HG02623 (cell line): ENCODE measurements around the gene ZEB2.
A peak's percentile ranks its signal among the peaks of the same experiment; 100 is the strongest.
"Not testable (repeated sequence)": the region's sequence is repeated elsewhere in the genome, so short reads cannot be mapped to it uniquely, and the experiment has no call there.

Experiments
- ATAC-seq: cut with Tn5 transposase; IDR thresholded peaks from one replicate; pipeline ENCODE4 v1.9.1; 2021; ENCODE audit warnings: moderate library complexity; ENCODE audit not compliant: unreplicated experiment

The ZEB2 gene

DNA sequence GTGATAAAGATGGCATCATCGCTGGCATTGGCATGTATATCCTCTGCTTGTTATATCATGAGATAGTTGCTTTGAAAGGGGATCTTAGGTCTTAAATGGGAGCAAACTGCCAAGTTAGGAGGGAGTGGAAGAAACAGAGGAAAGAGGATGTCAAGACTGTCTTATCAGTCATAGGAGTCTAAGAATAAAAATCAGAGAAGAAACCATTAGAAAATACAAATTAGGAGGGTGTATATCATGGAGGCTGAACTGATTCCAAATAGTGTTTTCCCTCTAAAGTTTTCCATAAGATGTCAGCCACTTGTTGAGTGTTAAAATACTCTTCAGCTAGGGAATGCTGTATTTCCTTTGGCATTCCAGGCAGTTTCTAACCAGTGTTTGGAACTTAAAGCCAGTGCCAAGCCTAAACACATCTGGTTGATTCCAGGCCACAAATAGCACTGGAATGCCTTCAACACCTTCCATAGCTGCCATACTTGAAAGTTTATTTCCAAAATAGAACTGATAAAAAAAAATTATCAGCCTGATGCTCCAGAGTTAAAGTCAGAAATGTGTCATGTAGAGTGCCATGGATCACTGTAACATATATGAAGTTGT, 129.4 kb downstream of the ZEB2 start:
- ATAC-seq: no peak

DNA sequence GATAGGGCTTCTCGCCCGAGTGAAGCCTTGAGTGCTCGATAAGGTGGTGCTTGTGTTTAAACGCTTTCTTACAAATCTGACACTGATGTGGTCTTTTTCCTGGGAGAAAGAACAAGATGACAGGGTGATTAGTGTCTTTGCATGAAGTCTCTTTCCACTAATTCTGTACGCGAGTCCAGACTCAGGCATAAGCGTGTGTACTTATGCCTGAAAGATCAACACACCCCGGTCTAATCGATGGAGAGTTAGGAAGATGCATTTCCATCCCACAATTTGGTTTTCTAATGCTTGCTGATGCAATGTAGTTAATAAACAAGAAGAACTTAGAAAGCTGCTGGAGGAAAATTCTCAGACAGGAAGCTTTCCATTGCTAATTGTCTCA, 130.0 kb downstream of the ZEB2 start:
- no peak for ATAC-seq

DNA sequence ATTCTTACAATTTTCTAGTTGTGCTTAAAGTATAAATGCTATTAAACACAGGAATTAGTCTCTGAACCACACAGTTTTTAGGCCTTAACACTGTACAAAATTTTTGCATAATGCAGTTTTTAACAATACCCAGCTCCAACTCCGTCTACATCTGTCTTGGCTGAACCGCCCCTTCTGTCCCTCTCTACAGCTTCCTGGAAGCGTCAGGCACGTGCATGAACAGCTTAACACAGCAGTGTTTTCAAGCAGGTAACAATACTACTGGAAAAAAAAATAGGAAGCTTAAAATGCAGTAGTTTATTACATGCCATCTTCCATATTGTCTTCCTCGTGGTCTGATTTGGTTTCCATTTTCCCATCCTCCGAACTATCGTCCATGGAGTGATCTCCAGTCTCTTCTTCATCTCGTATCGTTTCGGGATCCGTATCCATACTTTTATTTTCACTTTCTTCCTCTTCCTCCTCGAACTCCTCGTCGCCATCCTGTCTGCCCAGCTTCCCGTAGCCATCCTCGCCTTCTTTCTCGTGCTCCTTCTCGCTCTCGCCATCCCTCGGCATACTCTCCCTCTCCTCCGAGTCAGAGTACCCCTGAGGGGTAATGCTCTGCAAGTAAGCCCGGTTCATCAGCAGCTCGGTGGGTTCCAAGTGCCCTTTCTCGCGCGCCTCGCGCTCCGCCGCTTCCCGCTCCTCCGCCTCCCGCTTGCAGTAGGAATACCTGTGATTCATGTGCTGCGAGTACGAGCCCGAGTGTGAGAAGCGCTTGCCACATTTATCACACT, 130.6 kb downstream of the ZEB2 start:
- ATAC-seq: no peak

DNA sequence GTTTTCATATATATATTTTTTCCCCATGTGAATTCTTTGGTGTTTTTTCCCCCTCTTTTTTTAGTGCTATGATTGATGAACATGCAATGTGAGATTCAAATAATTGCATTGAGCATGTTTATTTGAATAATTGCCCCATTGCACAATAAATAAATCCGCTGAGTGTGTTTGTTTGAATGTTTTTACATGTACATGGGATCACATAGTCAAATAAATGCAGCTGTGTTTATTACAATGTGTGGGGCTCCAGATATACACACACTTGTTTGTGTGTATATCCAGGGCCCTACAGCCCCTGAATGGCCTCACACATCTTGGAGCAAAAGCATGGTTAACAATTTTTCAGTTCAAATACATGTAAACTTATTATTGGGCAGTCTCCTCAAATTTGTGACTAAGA, 134.5 kb downstream of the ZEB2 start:
- no peak for ATAC-seq

DNA sequence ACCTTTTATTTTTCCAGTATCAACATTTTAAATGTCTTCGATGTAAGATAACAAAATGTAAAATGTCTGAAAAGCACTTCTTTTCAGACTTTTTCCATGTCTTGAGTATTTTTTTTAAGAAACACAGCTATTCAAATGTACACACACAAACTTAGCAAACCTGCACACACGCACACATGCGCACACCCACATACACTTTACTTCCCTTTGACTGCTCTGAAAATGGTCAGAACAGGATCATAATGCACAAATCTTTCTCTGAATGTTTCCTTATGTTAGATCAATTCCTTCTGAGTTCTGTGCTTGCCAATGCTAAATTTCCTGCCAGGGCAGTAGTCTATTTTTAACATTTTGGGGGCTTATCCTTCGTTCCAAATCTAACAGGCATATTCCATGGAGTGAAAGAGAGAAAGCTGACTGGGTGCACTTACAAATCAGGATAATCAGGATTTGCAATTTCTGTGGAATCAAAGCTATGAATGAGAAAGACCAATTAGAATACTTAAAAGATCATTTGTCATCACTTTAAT, 136.3 kb downstream of the ZEB2 start:
- ATAC-seq: no peak

DNA sequence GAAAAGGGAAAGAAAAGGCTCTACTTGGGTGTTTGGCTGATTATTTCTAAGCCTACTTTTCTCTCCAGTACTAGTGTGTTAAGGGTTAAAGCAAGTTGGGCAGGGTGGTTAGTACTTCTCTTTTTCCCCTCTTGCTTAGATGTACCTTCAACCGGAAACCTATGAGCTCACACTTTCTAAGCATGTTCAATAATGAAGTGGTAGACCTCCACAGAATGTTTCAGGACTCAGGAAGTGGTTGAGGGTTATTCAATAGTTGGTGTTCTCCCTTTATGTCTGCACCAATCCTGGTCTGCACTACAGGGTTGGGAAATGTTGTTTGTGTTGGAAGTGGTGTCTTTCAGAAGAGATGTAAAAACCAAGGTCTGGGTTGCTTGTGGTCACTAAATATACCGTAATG, 137.1 kb downstream of the ZEB2 start:
- ATAC-seq: peak; percentile 99

DNA sequence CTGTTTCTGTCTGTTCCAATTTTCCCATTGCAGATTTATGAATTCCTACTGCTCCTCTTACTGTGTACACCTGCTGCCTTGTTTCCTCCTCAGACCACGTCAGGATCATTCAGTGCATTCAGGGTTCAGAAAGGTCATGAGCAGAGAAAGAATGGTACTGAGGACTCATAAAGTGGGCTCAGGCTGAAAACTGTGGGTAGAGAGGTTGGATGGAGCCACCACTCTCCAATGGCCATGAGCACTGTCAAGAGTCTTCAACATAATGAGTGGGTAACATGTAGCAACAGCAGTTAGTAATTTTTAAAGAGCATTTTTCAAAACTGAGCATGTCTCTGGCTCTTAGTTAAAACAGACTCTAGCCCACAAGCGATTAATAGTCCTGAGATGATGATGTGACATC, 138.2 kb downstream of the ZEB2 start:
- ATAC-seq: no peak

DNA sequence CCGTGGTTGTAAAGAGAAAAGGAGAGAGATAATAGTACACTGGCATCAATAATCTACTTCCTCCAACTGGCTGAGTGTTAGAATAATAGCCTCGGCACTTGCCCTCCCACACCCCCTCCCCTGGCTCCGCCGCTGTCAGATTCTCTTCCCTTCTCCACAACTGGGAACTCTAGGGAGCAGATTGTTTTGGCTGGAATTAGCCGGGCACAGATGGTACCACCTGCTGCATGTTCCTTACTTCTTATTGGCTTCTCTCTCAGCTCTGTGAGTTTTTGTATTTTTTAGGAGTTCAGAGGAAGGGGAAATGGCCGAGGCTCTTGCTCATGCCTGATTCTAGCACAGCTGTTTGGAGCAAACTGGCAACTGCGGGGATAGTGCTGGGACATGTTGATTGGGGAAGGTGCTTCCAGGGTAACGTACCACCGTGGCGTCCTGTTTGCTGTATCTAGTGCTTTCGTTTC, 140.0 kb downstream of the ZEB2 start:
- ATAC-seq: no peak

DNA sequence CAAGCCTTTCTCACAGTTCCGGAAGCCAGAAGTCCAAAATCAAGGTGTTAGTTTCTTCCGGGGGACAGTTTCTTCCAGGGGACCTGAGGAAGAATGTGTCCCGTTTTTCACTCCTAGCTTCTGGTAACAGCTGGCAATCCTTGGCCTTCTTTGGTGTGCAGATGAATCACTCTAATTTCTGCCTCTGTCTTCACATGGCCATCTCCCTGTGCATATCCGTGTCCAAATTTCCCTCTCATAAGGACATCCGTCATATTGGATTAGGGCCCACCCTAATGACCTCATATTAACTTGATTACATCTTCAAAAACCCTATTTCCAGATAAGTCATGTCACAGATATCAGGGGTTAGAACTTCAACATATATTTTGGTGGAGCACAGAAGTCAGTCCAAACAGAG, 141.4 kb downstream of the ZEB2 start:
- ATAC-seq: no peak

DNA sequence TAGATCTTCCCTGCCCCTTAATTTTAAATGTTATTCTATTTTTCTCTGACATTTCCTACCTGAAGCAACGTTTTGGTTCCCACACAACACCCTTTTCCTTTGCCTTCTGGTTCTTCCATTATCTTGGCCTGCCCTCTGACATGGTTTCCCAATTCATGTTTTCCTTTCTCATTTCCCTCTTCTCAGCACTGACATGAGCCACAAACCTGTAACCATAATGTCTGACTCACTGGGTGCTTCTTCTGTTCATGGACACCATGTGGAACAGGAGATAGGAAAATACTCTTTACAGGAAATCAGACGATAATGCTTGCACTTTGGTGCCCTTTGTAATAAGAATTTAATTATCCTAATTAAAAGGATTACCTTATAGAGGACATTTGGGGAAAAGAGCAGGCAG, 142.0 kb downstream of the ZEB2 start:
- ATAC-seq: no peak

DNA sequence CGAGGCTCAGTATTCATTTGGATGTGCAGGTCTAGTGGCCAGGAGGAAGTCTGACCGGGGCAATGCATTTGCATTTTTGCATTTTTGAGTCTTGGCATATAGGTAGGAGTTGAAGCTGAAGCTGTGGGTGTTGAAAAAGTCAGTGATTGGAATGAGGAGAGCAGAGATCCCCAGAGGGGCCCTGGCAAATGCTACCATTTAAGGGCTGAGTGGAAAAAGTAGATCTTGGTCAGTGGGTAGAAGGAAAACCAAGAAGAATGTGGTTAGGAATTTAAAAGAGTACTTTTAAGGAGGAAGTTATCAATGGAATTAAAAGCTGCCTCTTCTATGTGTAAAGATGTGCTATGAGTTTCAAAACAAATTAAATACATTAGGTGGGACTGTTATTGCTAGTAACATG, 143.0 kb downstream of the ZEB2 start:
- no peak for ATAC-seq

DNA sequence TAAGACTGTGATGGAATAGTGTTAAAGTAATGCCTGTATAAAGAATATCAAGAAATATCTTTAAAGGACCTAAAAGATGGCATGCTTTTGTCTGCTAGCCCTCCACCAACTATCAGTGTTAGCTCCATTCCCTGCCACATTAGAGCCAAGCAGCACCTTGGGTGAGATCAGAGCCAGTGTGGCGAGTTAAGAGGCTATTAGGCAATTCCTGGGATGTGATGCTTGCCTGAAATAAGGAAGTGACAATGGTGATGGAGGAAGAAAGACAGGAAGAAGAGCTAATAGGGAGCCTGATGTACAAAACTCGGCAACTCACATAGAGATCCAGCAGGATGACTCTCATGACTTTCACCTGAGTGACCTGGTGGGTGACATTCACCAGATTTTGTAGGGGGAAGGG, 143.5 kb downstream of the ZEB2 start:
- ATAC-seq: no peak

DNA sequence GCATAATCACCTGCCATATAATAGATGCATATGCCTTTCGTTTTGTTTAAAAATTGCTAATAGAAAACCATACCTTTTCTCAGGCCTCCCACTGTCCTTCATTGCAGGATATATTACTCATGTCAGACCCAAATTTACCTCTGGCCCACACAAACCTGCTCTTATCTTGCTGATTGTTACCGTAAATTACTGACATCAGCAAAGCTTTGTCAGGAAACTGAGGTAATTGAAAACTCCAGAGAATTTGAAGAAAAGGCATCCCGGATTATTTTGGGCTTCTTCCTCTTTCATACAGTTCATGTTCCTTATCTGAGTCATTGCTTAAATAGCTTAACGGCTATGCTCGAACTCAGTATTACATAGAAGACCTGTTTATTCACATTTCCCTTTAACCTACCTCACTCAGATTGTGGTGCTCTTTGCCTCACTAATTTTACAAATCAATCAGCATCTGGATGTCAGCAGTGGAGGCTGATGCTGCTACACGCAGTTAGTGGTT, 145.7 kb downstream of the ZEB2 start:
- ATAC-seq: peak; percentile 73

DNA sequence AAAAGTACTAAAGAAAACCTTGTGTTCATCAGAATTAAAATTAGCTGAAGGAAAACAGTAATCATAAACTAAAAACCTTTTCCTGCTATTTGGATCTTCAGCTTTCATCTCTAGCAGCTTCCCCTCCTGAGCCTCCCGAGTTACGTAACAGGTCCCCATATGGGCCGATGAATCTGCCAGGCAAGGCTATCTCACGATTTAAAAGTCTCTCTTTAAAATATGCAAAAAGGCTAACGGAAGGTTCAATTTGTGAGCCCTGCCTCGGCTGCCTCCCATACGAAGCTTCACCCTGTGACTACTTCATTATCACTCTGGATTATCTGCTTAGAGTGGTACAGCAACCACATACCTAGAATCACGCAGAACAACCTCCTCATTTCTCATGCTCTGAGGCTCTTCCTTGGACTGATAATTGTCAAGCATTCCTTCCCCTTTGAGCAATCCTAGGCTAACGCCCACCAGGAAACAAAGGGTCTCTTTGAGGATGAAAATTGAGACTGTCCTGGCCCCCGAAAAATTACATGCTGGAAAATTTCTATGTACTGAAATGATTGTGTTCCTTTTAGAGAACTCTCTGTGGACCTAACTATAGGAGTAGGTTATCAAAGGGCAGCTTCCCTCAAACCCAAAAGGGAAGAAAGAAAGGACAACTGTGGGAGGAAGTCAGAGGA, 147.4 kb downstream of the ZEB2 start:
- no peak for ATAC-seq

DNA sequence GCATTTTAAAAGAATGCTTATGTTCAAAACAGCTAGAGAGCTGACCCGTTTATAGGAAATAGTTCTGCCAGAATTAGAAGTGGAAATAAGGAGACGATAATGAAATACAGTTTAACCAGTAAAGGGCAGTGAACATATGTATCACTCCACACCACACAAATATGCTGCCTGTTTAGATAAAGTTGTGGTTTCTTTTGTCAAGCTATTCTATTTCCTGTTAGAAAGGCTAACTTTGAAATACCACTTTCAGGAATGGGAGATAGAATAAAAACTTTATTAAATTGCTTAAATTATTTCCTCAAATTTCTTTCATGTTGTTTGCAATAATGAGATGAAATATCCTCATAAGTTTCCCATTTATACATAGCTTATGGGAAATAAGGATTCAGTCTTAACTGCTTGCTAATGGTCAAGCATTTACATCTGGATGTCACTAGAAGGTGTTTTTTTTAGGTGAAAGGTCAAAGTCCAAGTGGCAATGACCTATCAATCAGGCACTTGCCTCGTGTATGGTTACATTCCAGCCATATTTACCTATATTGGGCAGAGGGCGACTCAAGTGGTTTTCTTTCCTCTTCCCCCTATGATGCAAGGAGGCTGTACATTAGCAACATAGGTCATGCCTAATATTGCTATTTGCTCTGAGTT, 148.9 kb downstream of the ZEB2 start:
- ATAC-seq: no peak

DNA sequence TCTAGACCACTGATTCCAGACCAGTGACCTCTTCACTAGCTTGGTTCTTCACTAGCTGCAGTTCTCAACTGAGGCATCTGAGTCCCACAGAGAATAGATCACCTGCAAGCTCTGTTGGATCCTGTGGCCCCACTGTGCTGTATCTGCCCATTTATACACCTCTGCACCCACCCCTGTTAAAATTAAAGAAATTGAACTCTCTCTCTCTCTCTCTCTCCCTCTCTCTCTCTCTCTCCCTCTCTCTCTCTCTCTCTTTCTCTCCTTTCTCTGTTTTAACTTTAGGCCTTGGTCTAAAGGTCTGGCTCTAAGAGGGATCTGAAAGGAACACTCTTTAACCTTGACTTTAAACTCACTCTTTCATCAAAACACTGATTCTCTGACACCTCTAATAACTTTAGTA, 150.5 kb downstream of the ZEB2 start:
- no peak for ATAC-seq

DNA sequence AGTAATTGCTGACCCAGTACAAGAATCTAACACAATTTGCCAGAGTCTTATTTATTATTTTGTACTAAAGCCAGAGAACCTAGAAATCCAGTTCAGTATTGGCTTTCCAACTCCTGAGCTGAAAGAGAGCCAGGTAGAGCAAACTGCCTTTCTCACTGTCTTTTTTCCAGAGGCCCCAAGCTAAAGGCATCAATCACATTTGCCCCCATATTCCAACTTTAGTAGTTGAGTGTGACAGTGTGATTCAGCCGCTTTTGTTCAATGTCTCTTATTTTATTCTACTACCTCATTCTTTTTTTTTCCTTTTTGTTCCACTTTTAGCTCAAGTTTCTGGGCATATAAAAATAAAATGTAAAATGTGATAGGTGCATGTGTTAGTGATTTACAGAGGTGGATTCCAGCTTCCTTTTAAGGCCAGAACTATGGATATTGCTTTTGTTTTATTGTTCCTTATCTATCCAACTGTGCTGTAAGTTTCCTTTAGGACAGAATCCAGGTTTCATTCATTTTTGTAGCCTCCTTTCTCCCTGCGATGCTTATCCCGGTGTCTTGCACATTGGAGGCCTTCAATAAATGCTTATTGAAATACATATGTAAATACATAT, 153.0 kb downstream of the ZEB2 start:
- ATAC-seq: no peak

DNA sequence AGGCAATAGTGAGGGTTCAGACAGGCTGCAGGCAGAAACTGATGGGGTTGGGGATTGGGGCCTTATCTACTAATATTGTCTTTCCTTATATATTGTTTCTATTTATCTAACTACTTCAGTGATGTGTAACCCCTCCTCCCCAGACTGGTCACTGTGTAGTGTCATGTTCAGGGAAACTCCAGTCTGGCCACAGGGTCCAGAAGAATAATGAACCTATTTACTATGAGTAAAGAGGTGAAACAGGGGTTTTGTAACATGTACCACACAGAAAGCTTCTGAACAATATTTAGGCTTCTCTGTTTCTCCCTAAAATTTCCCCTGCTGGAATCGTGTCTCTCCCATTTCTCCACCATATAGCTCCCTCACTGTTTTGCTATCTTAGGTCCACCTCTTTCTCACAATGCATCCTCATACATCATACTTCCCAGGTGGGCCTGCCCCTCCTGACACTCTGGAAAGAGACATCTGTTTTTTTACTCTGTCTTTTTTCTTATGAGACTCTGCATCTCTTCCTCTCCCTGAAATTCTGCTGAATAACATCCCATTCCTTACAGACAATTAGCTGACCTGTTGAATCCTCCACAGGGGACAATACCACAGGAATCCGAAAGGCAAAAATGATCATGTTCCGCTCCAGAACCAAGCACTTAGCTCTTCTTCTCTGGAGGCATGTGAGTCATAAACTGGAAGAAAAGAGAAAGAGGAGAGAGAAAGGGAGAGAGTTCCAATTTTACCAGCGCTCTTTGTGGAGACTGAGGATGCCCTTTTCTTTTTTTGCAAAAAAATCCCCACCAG, 154.8 kb downstream of the ZEB2 start:
- ATAC-seq: peak; percentile 90

DNA sequence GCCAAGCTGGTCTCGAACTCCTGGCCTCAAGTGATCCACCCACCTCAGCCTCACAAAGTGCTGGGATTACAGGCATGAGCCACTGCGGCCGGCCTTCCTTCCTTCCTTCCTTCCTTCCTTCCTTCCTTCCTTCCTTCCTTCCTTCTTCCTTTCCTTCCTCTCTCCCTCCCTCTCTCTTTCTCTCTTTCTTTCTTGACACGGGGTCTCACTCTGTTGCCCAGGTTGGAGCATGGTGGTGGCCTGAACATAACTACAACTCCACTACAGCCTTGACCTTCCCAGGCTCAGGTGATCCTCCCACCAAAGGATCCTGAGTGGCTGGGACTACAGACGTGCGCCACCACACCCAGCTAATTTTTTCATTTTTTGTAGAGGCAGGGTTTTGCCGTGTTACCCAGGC, 155.7 kb downstream of the ZEB2 start:
- not testable (repeated sequence) for ATAC-seq

DNA sequence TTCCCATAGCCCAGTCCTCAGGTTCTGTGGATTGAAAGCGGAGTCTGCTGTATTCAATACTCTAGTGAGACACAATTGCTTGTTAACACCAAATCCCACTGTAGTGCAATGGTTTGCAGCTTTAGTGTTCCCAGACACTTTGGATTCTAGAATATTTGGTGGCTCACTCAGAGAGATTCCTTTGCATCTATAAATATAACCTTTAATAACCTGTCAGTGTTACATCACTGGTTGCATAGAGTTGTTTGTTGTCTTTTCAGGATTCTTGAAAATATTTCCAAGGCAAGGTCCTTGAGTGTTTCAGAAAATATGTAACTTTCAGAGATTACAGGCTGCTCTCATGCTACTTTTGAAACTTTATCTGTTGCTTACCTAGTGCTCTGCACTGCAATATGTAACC, 157.5 kb downstream of the ZEB2 start:
- no peak for ATAC-seq
